ENCODE measurements around the gene GNB5. TPM values are rescaled to one million over a fixed set of nuclear protein-coding genes. Genes with fewer than 3 reads are reported as not detected.
"Not testable (repeated sequence)": the region's sequence is repeated elsewhere in the genome, so short reads cannot be mapped to it uniquely, and the experiment has no call there.

Gene GNB5
- 56.0 and 58.3 TPM in 2 replicates for total RNA-seq

- no peak for DNase-seq (ENCODE audit: low read depth)
- no peak within 1 kb of the TSS for H3K4me3 ChIP-seq (ENCODE audit: low read depth, low read length)
- TF ChIP-seq CTCF (IDR thresholded peaks at IDR 0.05; ENCODE audit: insufficient read depth, low read depth, low read length): no peak
Measured at GRCh38 chr15:52191207-52191606, at the start of gene GNB5. GNB5 (minus strand) TSS chr15:52191392; CDS start chr15:52184676, 6,716 bp downstream.

GRCh38 chr15:52240166-52240565, 49.0 kb upstream of the GNB5 start:
- TF ChIP-seq CTCF (IDR thresholded peaks at IDR 0.05; ENCODE audit: insufficient read depth, low read depth, low read length): no peak
- no peak overlapping the region for H3K4me3 ChIP-seq (ENCODE audit: low read depth, low read length)
- DNase-seq (ENCODE audit: low read depth): no peak

GRCh38 chr15:52238989-52239525, 47.9 kb upstream of the GNB5 start:
- not testable (repeated sequence) for DNase-seq (ENCODE audit: low read depth); H3K4me3 ChIP-seq (ENCODE audit: low read depth, low read length)

- no peak overlapping the region for H3K4me3 ChIP-seq (ENCODE audit: low read depth, low read length)
- no peak for TF ChIP-seq CTCF (IDR thresholded peaks at IDR 0.05; ENCODE audit: insufficient read depth, low read depth, low read length)
- DNase-seq (ENCODE audit: low read depth): no peak
Measured at GRCh38 chr15:52238149-52238548, 47.0 kb upstream of the GNB5 start.

- no peak overlapping the region for H3K4me3 ChIP-seq (ENCODE audit: low read depth, low read length)
- TF ChIP-seq CTCF (IDR thresholded peaks at IDR 0.05; ENCODE audit: insufficient read depth, low read depth, low read length): no peak
- DNase-seq (ENCODE audit: low read depth): no peak
Measured at GRCh38 chr15:52236013-52236412, 44.8 kb upstream of the GNB5 start.

GRCh38 chr15:52234596-52235541, 43.7 kb upstream of the GNB5 start:
- DNase-seq (ENCODE audit: low read depth): no peak
- TF ChIP-seq CTCF (IDR thresholded peaks at IDR 0.05; ENCODE audit: insufficient read depth, low read depth, low read length): no peak
- H3K4me3 ChIP-seq (ENCODE audit: low read depth, low read length): no peak overlapping the region

GRCh38 chr15:52233405-52233804, 42.2 kb upstream of the GNB5 start:
- DNase-seq (ENCODE audit: low read depth): no peak
- H3K4me3 ChIP-seq (ENCODE audit: low read depth, low read length): no peak overlapping the region
- no peak for TF ChIP-seq CTCF (IDR thresholded peaks at IDR 0.05; ENCODE audit: insufficient read depth, low read depth, low read length)
